Prostate gland (tissue), 2 donors: ENCODE results near the gene SSTR5.

Source experiments
- CTCF ChIP-seq, 4 experiments: fragments of 200-600 bp in 2 of 4; fragments of 450-650 bp in 2 of 4; sonication (generic) in 2 of 4; IDR thresholded peaks; 1 replicate in 3 of 4; 2 replicates in 1 of 4; pipeline ENCODE4 v1.5.1; 2016 to 2019; ENCODE audit warnings: antibody characterized with exemption in 4 of 4, mild to moderate bottlenecking in 2 of 4, moderate library complexity in 2 of 4
- POLR2A ChIP-seq: fragments of 450-650 bp; IDR thresholded peaks from one replicate; pipeline ENCODE4 v1.6.1; 2016; ENCODE audit warnings: antibody characterized with exemption, mild to moderate bottlenecking
- POLR2AphosphoS5 ChIP-seq: sonication (generic); formaldehyde crosslinking; IDR thresholded peaks from one replicate; pipeline ENCODE4 v1.6.1; 2017; ENCODE audit warnings: antibody characterized with exemption

- TF ChIP-seq CTCF (IDR thresholded peaks at IDR 0.05), result no peak
- TF ChIP-seq POLR2A, result no peak
- TF ChIP-seq POLR2AphosphoS5, result no peak
These were observed 49.8 kb downstream of the SSTR5 start for GRCh38 chr16:1122398-1122765.
